Erythroblast (primary cell): ENCODE measurements around the gene NCKAP5.

Experiments
- GATA1 ChIP-seq: IDR thresholded peaks from 2 replicates; pipeline ENCODE4 v1.6.1; 2011; ENCODE audit warnings: low read depth, mild to moderate bottlenecking, control low read depth, low read length, moderate library complexity
- POLR2A ChIP-seq: IDR thresholded peaks from 2 replicates; pipeline ENCODE4 v1.6.1; 2011; ENCODE audit warnings: mild to moderate bottlenecking, low read length

DNA sequence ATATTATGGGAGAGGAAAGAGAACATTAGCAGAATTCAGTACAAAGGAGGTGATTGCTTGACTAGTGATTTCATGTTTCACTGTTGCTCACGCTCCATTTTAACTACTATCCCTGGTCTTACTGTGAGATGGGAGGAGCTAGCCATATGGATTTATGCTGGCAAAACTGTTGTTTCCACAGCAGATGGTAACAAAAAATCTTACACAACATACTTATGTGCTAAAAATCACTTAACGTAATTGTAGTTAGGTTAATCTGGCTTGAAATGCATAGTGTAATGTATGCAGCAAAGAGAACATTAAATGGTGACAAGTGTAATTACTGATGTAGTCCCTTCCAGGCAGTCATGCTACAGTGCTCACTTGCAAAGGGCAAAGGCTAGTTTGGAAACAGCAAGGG is 742.7 kb downstream of the NCKAP5 start:
- TF ChIP-seq POLR2A, result no peak
- no peak for TF ChIP-seq GATA1
